K562 (cell line): ENCODE results near the gene PHC1. TPM values are rescaled to one million over a fixed set of nuclear protein-coding genes. Genes with fewer than 3 reads are reported as not detected.

Source experiments
- CREB5 ChIP-seq: fragments of 250-450 bp; sonication (Bioruptor Pico); IDR thresholded peaks from 2 replicates; pipeline ENCODE4 v1.5.0; 2020; ENCODE audit warnings: mild to moderate bottlenecking
- KDM5B ChIP-seq: fragments of 200-600 bp; sonication (generic); IDR thresholded peaks from 2 replicates; pipeline ENCODE4 v1.6.1; 2012; ENCODE audit warnings: low read depth, mild to moderate bottlenecking, moderate library complexity, low read length, control low read depth, inconsistent platforms; ENCODE audit not compliant: insufficient replicate concordance
- MYC ChIP-seq, 2 experiments: fragments of 250-450 bp in 1 of 2; sonication (Bioruptor Pico) in 1 of 2; IDR thresholded peaks; 2 replicates each; pipeline versions ENCODE4 v1.5.1 to v1.6.1; 2012 to 2021; ENCODE audit warnings: low read depth in 2 of 2, borderline replicate concordance in 1 of 2, improper control_type of control experiment in 1 of 2, low read length in 1 of 2, mild to moderate bottlenecking in 1 of 2, moderate library complexity in 1 of 2
- NFRKB ChIP-seq: fragments of 450-650 bp; IDR thresholded peaks from 2 replicates; pipeline ENCODE4 v1.6.1; 2016; ENCODE audit warnings: low read depth
- ZBTB26 ChIP-seq: fragments of 450-650 bp; formaldehyde crosslinking; IDR thresholded peaks from 2 replicates; pipeline ENCODE4 v1.4.0; 2022; ENCODE audit warnings: missing genetic modification characterization
- ZNF197 ChIP-seq: fragments of 200-800 bp; sonication (Bioruptor generic); IDR thresholded peaks from 2 replicates; pipeline ENCODE4 v1.6.1; 2016; ENCODE audit warnings: low read depth, missing genetic modification characterization, missing compliant biosample characterization
- polyA plus RNA-seq, 8 experiments: library from polyadenylated mRNA; depleted of rRNA in 4 of 8; stranded (reverse) in 5 of 8; unstranded in 3 of 8; fragments of >200 nt; fragmentation: Nextera tagmentation in 2 of 8; fragmentation: Illumina TruSeq in 1 of 8; extraction: Ambion mirVana in 2 of 8; extraction: Trizol in 1 of 8; gene quantifications; 2 replicates each; pipeline versions ENCODE4 v1.2.1 to v1.2.3, GENCODE V29; 2011 to 2014; ENCODE audit warnings: inconsistent platforms in 1 of 8, missing spikeins in 1 of 8
- total RNA-seq, 7 experiments: library from RNA; depleted of rRNA in 6 of 7; stranded (reverse); fragments of >200 nt in 6 of 7; fragmentation: Illumina TruSeq in 2 of 7; extraction: Trizol in 2 of 7; gene quantifications; 2 replicates each; pipeline versions ENCODE4 v1.2.1 to v1.2.3, GENCODE V29; 2011 to 2021; ENCODE audit warnings: low replicate concordance in 1 of 7
- TF ChIP-seq, protein P1 (sequence below), 2 experiments: IDR thresholded peaks; 2 replicates each; pipeline ENCODE4 v1.6.1; 2011; ENCODE audit warnings: borderline replicate concordance in 1 of 2, control low read depth in 1 of 2, low read depth in 1 of 2, low read length in 1 of 2, mild to moderate bottlenecking in 1 of 2, mixed read lengths in 1 of 2, moderate library complexity in 1 of 2; ENCODE audit not compliant: insufficient read depth in 1 of 2, insufficient read length in 1 of 2, poor library complexity in 1 of 2, severe bottlenecking in 1 of 2; ENCODE audit errors: extremely low read depth in 1 of 2
- TF ChIP-seq, protein P2 (sequence below): fragments of 450-650 bp; IDR thresholded peaks from 2 replicates; pipeline ENCODE4 v1.6.1; 2017; ENCODE audit warnings: antibody characterized with exemption
- TF ChIP-seq, protein P3 (sequence below): fragments of 450-650 bp; IDR thresholded peaks from 2 replicates; pipeline ENCODE4 v1.6.1; 2017; ENCODE audit warnings: antibody characterized with exemption, mild to moderate bottlenecking
- TF ChIP-seq, protein P4 (sequence below): fragments of 450-650 bp; IDR thresholded peaks from 2 replicates; pipeline ENCODE4 v1.6.1; 2016; ENCODE audit warnings: mild to moderate bottlenecking

Gene PHC1
- total and polyA plus RNA-seq, 9 of the 15 experiments (the other 6 are each of a cell fraction or from before 2014, with no cell fraction given) = 1.9 to 13.7 (median 6.9) TPM

GRCh38 chr12:8886502-8887284 lies 27.6 kb upstream of the PHC1 start (continued):
- TF ChIP-seq, protein P1, sequence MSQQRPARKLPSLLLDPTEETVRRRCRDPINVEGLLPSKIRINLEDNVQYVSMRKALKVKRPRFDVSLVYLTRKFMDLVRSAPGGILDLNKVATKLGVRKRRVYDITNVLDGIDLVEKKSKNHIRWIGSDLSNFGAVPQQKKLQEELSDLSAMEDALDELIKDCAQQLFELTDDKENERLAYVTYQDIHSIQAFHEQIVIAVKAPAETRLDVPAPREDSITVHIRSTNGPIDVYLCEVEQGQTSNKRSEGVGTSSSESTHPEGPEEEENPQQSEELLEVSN (IDR thresholded peaks at IDR 0.05; ENCODE audit: borderline replicate concordance in 1 of 2, extremely low read depth in 1 of 2, insufficient read depth in 1 of 2, insufficient read length in 1 of 2, low read depth in 1 of 2, low read length in 1 of 2, poor library complexity in 1 of 2, severe bottlenecking in 1 of 2) = no peak
- TF ChIP-seq CREB5 (CRISPR knock-in tag) = no peak
- TF ChIP-seq ZNF197 (CRISPR knock-in tag) = peak; percentile 38; the same call in 1 of the 2 replicates
- TF ChIP-seq ZBTB26 = no peak
- 0 out of 2 replicates have a peak, but pooled peaks have one; percentile 60 for TF ChIP-seq NFRKB
- no peak for TF ChIP-seq MYC (IDR thresholded peaks at IDR 0.05; ENCODE audit: low read depth, low read length)
- TF ChIP-seq MYC (CRISPR knock-in tag; IDR thresholded peaks at IDR 0.05; ENCODE audit: borderline replicate concordance, low read depth) = 0 out of 2 replicates have a peak, but pooled peaks have one; percentile 13
- TF ChIP-seq KDM5B = no peak
- TF ChIP-seq, protein P2, sequence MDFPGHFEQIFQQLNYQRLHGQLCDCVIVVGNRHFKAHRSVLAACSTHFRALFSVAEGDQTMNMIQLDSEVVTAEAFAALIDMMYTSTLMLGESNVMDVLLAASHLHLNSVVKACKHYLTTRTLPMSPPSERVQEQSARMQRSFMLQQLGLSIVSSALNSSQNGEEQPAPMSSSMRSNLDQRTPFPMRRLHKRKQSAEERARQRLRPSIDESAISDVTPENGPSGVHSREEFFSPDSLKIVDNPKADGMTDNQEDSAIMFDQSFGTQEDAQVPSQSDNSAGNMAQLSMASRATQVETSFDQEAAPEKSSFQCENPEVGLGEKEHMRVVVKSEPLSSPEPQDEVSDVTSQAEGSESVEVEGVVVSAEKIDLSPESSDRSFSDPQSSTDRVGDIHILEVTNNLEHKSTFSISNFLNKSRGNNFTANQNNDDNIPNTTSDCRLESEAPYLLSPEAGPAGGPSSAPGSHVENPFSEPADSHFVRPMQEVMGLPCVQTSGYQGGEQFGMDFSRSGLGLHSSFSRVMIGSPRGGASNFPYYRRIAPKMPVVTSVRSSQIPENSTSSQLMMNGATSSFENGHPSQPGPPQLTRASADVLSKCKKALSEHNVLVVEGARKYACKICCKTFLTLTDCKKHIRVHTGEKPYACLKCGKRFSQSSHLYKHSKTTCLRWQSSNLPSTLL = no peak
- TF ChIP-seq, protein P3, sequence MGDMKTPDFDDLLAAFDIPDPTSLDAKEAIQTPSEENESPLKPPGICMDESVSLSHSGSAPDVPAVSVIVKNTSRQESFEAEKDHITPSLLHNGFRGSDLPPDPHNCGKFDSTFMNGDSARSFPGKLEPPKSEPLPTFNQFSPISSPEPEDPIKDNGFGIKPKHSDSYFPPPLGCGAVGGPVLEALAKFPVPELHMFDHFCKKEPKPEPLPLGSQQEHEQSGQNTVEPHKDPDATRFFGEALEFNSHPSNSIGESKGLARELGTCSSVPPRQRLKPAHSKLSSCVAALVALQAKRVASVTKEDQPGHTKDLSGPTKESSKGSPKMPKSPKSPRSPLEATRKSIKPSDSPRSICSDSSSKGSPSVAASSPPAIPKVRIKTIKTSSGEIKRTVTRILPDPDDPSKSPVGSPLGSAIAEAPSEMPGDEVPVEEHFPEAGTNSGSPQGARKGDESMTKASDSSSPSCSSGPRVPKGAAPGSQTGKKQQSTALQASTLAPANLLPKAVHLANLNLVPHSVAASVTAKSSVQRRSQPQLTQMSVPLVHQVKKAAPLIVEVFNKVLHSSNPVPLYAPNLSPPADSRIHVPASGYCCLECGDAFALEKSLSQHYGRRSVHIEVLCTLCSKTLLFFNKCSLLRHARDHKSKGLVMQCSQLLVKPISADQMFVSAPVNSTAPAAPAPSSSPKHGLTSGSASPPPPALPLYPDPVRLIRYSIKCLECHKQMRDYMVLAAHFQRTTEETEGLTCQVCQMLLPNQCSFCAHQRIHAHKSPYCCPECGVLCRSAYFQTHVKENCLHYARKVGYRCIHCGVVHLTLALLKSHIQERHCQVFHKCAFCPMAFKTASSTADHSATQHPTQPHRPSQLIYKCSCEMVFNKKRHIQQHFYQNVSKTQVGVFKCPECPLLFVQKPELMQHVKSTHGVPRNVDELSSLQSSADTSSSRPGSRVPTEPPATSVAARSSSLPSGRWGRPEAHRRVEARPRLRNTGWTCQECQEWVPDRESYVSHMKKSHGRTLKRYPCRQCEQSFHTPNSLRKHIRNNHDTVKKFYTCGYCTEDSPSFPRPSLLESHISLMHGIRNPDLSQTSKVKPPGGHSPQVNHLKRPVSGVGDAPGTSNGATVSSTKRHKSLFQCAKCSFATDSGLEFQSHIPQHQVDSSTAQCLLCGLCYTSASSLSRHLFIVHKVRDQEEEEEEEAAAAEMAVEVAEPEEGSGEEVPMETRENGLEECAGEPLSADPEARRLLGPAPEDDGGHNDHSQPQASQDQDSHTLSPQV = peak; percentile 77
- TF ChIP-seq, protein P4, sequence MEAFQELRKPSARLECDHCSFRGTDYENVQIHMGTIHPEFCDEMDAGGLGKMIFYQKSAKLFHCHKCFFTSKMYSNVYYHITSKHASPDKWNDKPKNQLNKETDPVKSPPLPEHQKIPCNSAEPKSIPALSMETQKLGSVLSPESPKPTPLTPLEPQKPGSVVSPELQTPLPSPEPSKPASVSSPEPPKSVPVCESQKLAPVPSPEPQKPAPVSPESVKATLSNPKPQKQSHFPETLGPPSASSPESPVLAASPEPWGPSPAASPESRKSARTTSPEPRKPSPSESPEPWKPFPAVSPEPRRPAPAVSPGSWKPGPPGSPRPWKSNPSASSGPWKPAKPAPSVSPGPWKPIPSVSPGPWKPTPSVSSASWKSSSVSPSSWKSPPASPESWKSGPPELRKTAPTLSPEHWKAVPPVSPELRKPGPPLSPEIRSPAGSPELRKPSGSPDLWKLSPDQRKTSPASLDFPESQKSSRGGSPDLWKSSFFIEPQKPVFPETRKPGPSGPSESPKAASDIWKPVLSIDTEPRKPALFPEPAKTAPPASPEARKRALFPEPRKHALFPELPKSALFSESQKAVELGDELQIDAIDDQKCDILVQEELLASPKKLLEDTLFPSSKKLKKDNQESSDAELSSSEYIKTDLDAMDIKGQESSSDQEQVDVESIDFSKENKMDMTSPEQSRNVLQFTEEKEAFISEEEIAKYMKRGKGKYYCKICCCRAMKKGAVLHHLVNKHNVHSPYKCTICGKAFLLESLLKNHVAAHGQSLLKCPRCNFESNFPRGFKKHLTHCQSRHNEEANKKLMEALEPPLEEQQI = no peak
